Measurements from ENCODE around the gene EXOSC7.

- TF ChIP-seq CTCF (IDR thresholded peaks at IDR 0.05; ENCODE audit: poor library complexity, severe bottlenecking) (no peak), POLR2AphosphoS5 (IDR thresholded peaks at IDR 0.05) (no peak), SMC3 (conservative IDR thresholded peaks at IDR 0.05; ENCODE audit: poor library complexity) (no peak)
These were observed 15.3 kb downstream of the EXOSC7 start for GRCh38 chr3:44991326-44991725.
